GM13977 (cell line): ENCODE data around the gene RUFY4.
"Not testable (repeated sequence)": the region's sequence is repeated elsewhere in the genome, so short reads cannot be mapped to it uniquely, and the experiment has no call there.

Source experiments
- DNase-seq: peaks from one replicate; pipeline ENCODE4 v3.0.0; 2012; ENCODE audit warnings: low spot score
- CTCF ChIP-seq: IDR thresholded peaks from 2 replicates; pipeline ENCODE4 v1.5.1; 2012; ENCODE audit warnings: mild to moderate bottlenecking, control low read depth; ENCODE audit not compliant: insufficient read depth; ENCODE audit errors: extremely low read depth, missing control alignments
- in situ Hi-C: fragments of 300-500 bp; cut with MboI; formaldehyde crosslinking; loops from one replicate; pipeline ENCODE4 v1.12.0; 2022; ENCODE audit warnings: low sequenced_read_pairs, low pct_unique_long_range_greater_than_20kb, mixed read lengths, inconsistent platforms; ENCODE audit not compliant: unreplicated experiment

RUFY4 gene

GRCh38 chr2:218031261-218031660 is 37.8 kb upstream of the RUFY4 start:
- TF ChIP-seq CTCF = no peak
- in situ Hi-C loops = no loop called here
- peak; percentile 4 for DNase-seq

- TF ChIP-seq CTCF = no peak
- DNase-seq = no peak
- in situ Hi-C loops = no loop called here
Observed at GRCh38 chr2:218031771-218032257, 37.2 kb upstream of the RUFY4 start.

- no peak for DNase-seq
- in situ Hi-C loops = no loop called here
- no peak for TF ChIP-seq CTCF
Observed at GRCh38 chr2:218032336-218033171, 36.5 kb upstream of the RUFY4 start.

- no peak for DNase-seq
- TF ChIP-seq CTCF = no peak
- in situ Hi-C loops = no loop called here
Observed at GRCh38 chr2:218033208-218033589, 35.9 kb upstream of the RUFY4 start.

GRCh38 chr2:218033590-218034496 is 35.2 kb upstream of the RUFY4 start:
- TF ChIP-seq CTCF = no peak
- no peak for DNase-seq
- in situ Hi-C loops = no loop called here

GRCh38 chr2:218034497-218035213 is 34.4 kb upstream of the RUFY4 start:
- in situ Hi-C loops = not testable (repeated sequence)
- DNase-seq = peak; percentile 80
- peak; percentile 66 for TF ChIP-seq CTCF
